CD4-positive, alpha-beta memory T cell (primary cell): ENCODE data around the gene FBXW5. TPM values are rescaled to one million over a fixed set of nuclear protein-coding genes. Genes with fewer than 3 reads are reported as not detected.

ENCODE experiments used
- CTCF ChIA-PET: fragments of 350-600 bp; sonication (Branson Sonifier 250); formaldehyde crosslinking; loops from one replicate; lab custom pipeline; 2021; ENCODE audit warnings: inconsistent platforms; ENCODE audit not compliant: partially characterized antibody; lab: Charles Lee
- POLR2A ChIA-PET: fragments of 350-600 bp; sonication (Branson Sonifier 250); formaldehyde crosslinking; loops from one replicate; lab custom pipeline; 2021; ENCODE audit not compliant: partially characterized antibody; lab: Charles Lee
- DNase-seq, 5 donors: peaks; one replicate each; pipeline versions ENCODE4 v3.0.0 to v3.0.0-alpha.2; 2020 to 2022; ENCODE audit warnings: mixed read lengths in 1 of 5
- H3K27ac ChIP-seq: one replicate; pipeline ENCODE4 v1.7.0; 2013; ENCODE audit warnings: low read depth, low read length
- H3K27me3 ChIP-seq: 2 replicates; pipeline ENCODE4 v1.7.0; 2013; ENCODE audit warnings: mild to moderate bottlenecking, low read length, moderate library complexity; ENCODE audit not compliant: insufficient read depth
- H3K36me3 ChIP-seq: 2 replicates; pipeline ENCODE4 v1.7.0; 2013; ENCODE audit warnings: mild to moderate bottlenecking, low read length, moderate library complexity; ENCODE audit not compliant: insufficient read depth
- H3K4me1 ChIP-seq: 2 replicates; pipeline ENCODE4 v1.7.0; 2013; ENCODE audit warnings: mild to moderate bottlenecking, low read length, moderate library complexity; ENCODE audit not compliant: insufficient read depth
- H3K4me3 ChIP-seq, 2 donors: one replicate each; pipeline ENCODE4 v1.7.0; 2013; ENCODE audit warnings: low read length in 2 of 2, mild to moderate bottlenecking in 1 of 2
- H3K9me3 ChIP-seq, 2 donors: one replicate each; pipeline ENCODE4 v1.7.0; 2013; ENCODE audit warnings: low read length in 2 of 2, control low read depth in 1 of 2; ENCODE audit not compliant: control insufficient read depth in 1 of 2
- H3K27ac Mint-ChIP-seq, 7 donors: one replicate each; pipeline ENCODE4 v1.8.0; 2020 to 2021; ENCODE audit warnings: mixed read lengths in 7 of 7, mild to moderate bottlenecking in 6 of 7, inconsistent platforms in 3 of 7, moderate library complexity in 3 of 7
- H3K27me3 Mint-ChIP-seq, 2 donors: one replicate each; pipeline ENCODE4 v1.8.0; 2020 to 2021; ENCODE audit warnings: mixed read lengths in 2 of 2
- H3K36me3 Mint-ChIP-seq, 2 donors: one replicate each; pipeline ENCODE4 v1.8.0; 2020 to 2021; ENCODE audit warnings: mixed read lengths in 2 of 2, inconsistent platforms in 1 of 2, mild to moderate bottlenecking in 1 of 2
- H3K4me1 Mint-ChIP-seq, 4 donors: one replicate each; pipeline ENCODE4 v1.8.0; 2020 to 2021; ENCODE audit warnings: mixed read lengths in 4 of 4, mild to moderate bottlenecking in 1 of 4
- H3K4me3 Mint-ChIP-seq, 8 donors: one replicate each; pipeline ENCODE4 v1.8.0; 2020 to 2021; ENCODE audit warnings: mixed read lengths in 8 of 8, mild to moderate bottlenecking in 7 of 8, moderate library complexity in 6 of 8, inconsistent platforms in 3 of 8
- H3K9me3 Mint-ChIP-seq, 8 donors: one replicate each; pipeline ENCODE4 v1.8.0; 2020 to 2021; ENCODE audit warnings: mixed read lengths in 8 of 8, mild to moderate bottlenecking in 5 of 8, inconsistent platforms in 3 of 8, moderate library complexity in 1 of 8
- intact Hi-C: fragments of 100-400 bp; cut with micrococcal nuclease; formaldehyde crosslinking; loops from one replicate; pipeline ENCODE4 v1.15.1; 2023
- polyA plus RNA-seq, 2 donors: library from polyadenylated mRNA; unstranded; fragments of 300-500 nt; fragmentation: Illumina TruSeq; gene quantifications; one replicate each; pipeline ENCODE4 v1.2.3, GENCODE V29; 2021
- total RNA-seq, 2 experiments: library from RNA; stranded (reverse); gene quantifications; one replicate each; pipeline ENCODE4 v1.2.3, GENCODE V29; 2021

Gene FBXW5
- total and polyA plus RNA-seq, 4 experiments from 2014 or later = 98.6 to 160 (median 122) TPM

- no peak for DNase-seq
- H3K4me3 ChIP-seq = no peak overlapping the region
- H3K4me1 ChIP-seq = no peaks in the 10 kb centered on the region
- Mint-ChIP-seq H3K9me3 (no peaks in the 10 kb centered on the region), H3K27ac (peak overlapping the region in 3 of 7 donors; percentile 74 to 84 (median 79)), H3K27me3 (no peaks in the 10 kb centered on the region), H3K4me3 (no peak overlapping the region), H3K4me1 (peaks cover 13 to 39% (median 15%) of the 10 kb centered on the region in 4 donors), H3K36me3 (peaks cover 19 to 34% of the 10 kb centered on the region in 2 donors)
- H3K9me3 ChIP-seq = no peaks in the 10 kb centered on the region
- no peak overlapping the region for H3K27ac ChIP-seq
- CTCF ChIA-PET = interaction anchor here (0.9 kb wide), 1 partner anchor 52 kb away, joined by 3 read pairs; no protein-coding TSS in a partner anchor
- H3K27me3 ChIP-seq = no peaks in the 10 kb centered on the region
- intact Hi-C loops = no loop called here
- POLR2A ChIA-PET = no interaction called here
- peaks cover 16% of the 10 kb centered on the region for H3K36me3 ChIP-seq
Measured at GRCh38 chr9:136896027-136896426, 48.5 kb downstream of the FBXW5 start.

GRCh38 chr9:136890661-136891060 is 53.9 kb downstream of the FBXW5 start:
- intact Hi-C loops = no loop called here
- Histone ChIP-seq H3K36me3 (peaks cover 13% of the 10 kb centered on the region), H3K27me3 (no peaks in the 10 kb centered on the region), H3K9me3 (no peaks in the 10 kb centered on the region), H3K4me1 (peaks cover 18% of the 10 kb centered on the region), H3K4me3 (no peak overlapping the region), H3K27ac (no peak overlapping the region)
- Mint-ChIP-seq H3K4me1 (peaks cover 20 to 56% (median 23%) of the 10 kb centered on the region in 4 donors), H3K27me3 (no peaks in the 10 kb centered on the region), H3K36me3 (peaks cover 6 to 13% of the 10 kb centered on the region in 2 donors), H3K27ac (peak overlapping the region in 1 of 7 donors; percentile 60), H3K9me3 (no peaks in the 10 kb centered on the region), H3K4me3 (no peak overlapping the region)
- no peak for DNase-seq
- ChIA-PET POLR2A (interaction anchor here (1.2 kb wide), 1 partner anchor 9 kb away, joined by 3 read pairs; no protein-coding TSS in a partner anchor), CTCF (interaction anchor here (1.0 to 1.4 kb wide), 2 partner anchors 9 to 139 kb away, joined by 3 read pairs; no protein-coding TSS in a partner anchor)

Other genes with a start within 250 kb of the FBXW5 start
Only the 30 nearest of the 32 such genes appear.
- not detected for gene DIPK1B, start 232.2 kb downstream of the FBXW5 start, total RNA-seq
- not detected for gene DIPK1B, start 232.2 kb downstream of the FBXW5 start, polyA plus RNA-seq
- 1 to 10 TPM in 1 of 2 experiments, under 1 TPM in 1; 0.90 to 1.3 TPM for gene LCN10, start 201.8 kb downstream of the FBXW5 start, total RNA-seq
- under 1 TPM; 0.22 to 0.50 TPM for gene LCN10, start 201.8 kb downstream of the FBXW5 start, polyA plus RNA-seq
- not detected for gene LCN6, start 196.2 kb downstream of the FBXW5 start, total RNA-seq
- gene LCN6, start 196.2 kb downstream of the FBXW5 start, polyA plus RNA-seq = not detected
- not detected for gene LCN8, start 186.5 kb downstream of the FBXW5 start, total RNA-seq
- gene LCN8, start 186.5 kb downstream of the FBXW5 start, polyA plus RNA-seq = under 1 TPM in 1 of 2 donors, not detected in 1; 0.62 TPM
- gene LCN15, start 180.2 kb downstream of the FBXW5 start, total RNA-seq = not detected
- not detected for gene LCN15, start 180.2 kb downstream of the FBXW5 start, polyA plus RNA-seq
- 10 to 100 TPM; 51.1 to 53.4 TPM for gene TMEM141, start 153.4 kb downstream of the FBXW5 start, total RNA-seq
- gene TMEM141, start 153.4 kb downstream of the FBXW5 start, polyA plus RNA-seq = 10 to 100 TPM; 34.3 to 38.4 TPM
- 1 to 10 TPM; 2.3 to 2.5 TPM for gene CCDC183, start 148.4 kb downstream of the FBXW5 start, total RNA-seq
- under 1 TPM; 0.64 to 0.90 TPM for gene CCDC183, start 148.4 kb downstream of the FBXW5 start, polyA plus RNA-seq
- 10 to 100 TPM; 65.1 to 70.9 TPM for gene RABL6, start 136.8 kb downstream of the FBXW5 start, total RNA-seq
- gene RABL6, start 136.8 kb downstream of the FBXW5 start, polyA plus RNA-seq = 10 to 100 TPM in 1 of 2 donors, 1 to 10 TPM in 1; 5.1 to 18.2 TPM
- gene AJM1, start 102.3 kb downstream of the FBXW5 start, total RNA-seq = 1 to 10 TPM; 2.4 to 2.8 TPM
- gene AJM1, start 102.3 kb downstream of the FBXW5 start, polyA plus RNA-seq = under 1 TPM in 1 of 2 donors, not detected in 1; 0.05 TPM
- 10 to 100 TPM; 41.3 to 42.6 TPM for gene PHPT1, start 95.3 kb downstream of the FBXW5 start, total RNA-seq
- 10 to 100 TPM; 88.4 to 94.0 TPM for gene PHPT1, start 95.3 kb downstream of the FBXW5 start, polyA plus RNA-seq
- 10 to 100 TPM in 1 of 2 experiments, 1 to 10 TPM in 1; 9.3 to 11.7 TPM for gene MAMDC4, start 92.4 kb downstream of the FBXW5 start, total RNA-seq
- not detected for gene MAMDC4, start 92.4 kb downstream of the FBXW5 start, polyA plus RNA-seq
- gene EDF1, start 78.4 kb downstream of the FBXW5 start, total RNA-seq = 100 to 1,000 TPM; 284 to 298 TPM
- 100 to 1,000 TPM; 273 to 357 TPM for gene EDF1, start 78.4 kb downstream of the FBXW5 start, polyA plus RNA-seq
- 10 to 100 TPM; 40.2 to 43.2 TPM for gene TRAF2, start 58.2 kb downstream of the FBXW5 start, total RNA-seq
- 10 to 100 TPM; 11.1 to 25.2 TPM for gene TRAF2, start 58.2 kb downstream of the FBXW5 start, polyA plus RNA-seq
- gene C8G, start 505 bp upstream of the FBXW5 start, total RNA-seq = 1 to 10 TPM; 2.2 TPM
- under 1 TPM in 1 of 2 donors, not detected in 1; 0.60 TPM for gene C8G, start 505 bp upstream of the FBXW5 start, polyA plus RNA-seq
- 1 to 10 TPM in 1 of 2 experiments, under 1 TPM in 1; 0.72 to 1.4 TPM for gene LCN12, start 7.5 kb upstream of the FBXW5 start, total RNA-seq
- not detected for gene LCN12, start 7.5 kb upstream of the FBXW5 start, polyA plus RNA-seq
- gene PTGDS, start 32.8 kb upstream of the FBXW5 start, total RNA-seq = 1 to 10 TPM; 4.8 to 5.1 TPM
- gene PTGDS, start 32.8 kb upstream of the FBXW5 start, polyA plus RNA-seq = 1 to 10 TPM; 1.7 to 3.8 TPM
- under 1 TPM; 0.14 to 0.17 TPM for gene LCNL1, start 38.3 kb upstream of the FBXW5 start, total RNA-seq
- not detected for gene LCNL1, start 38.3 kb upstream of the FBXW5 start, polyA plus RNA-seq
- 100 to 1,000 TPM in 1 of 2 experiments, 10 to 100 TPM in 1; 94.2 to 101 TPM for gene PAXX, start 47.7 kb upstream of the FBXW5 start, total RNA-seq
- 100 to 1,000 TPM in 1 of 2 donors, 10 to 100 TPM in 1; 76.0 to 103 TPM for gene PAXX, start 47.7 kb upstream of the FBXW5 start, polyA plus RNA-seq
- 1 to 10 TPM; 3.1 to 3.7 TPM for gene CLIC3, start 51.8 kb upstream of the FBXW5 start, total RNA-seq
- 1 to 10 TPM; 5.0 to 7.8 TPM for gene CLIC3, start 51.8 kb upstream of the FBXW5 start, polyA plus RNA-seq
- gene ABCA2, start 83.5 kb upstream of the FBXW5 start, total RNA-seq = 10 to 100 TPM; 63.8 to 68.6 TPM
- gene ABCA2, start 83.5 kb upstream of the FBXW5 start, polyA plus RNA-seq = 10 to 100 TPM in 1 of 2 donors, 1 to 10 TPM in 1; 2.6 to 10.8 TPM
- 1 to 10 TPM; 3.4 to 4.6 TPM for gene FUT7, start 87.3 kb upstream of the FBXW5 start, total RNA-seq
- gene FUT7, start 87.3 kb upstream of the FBXW5 start, polyA plus RNA-seq = 10 to 100 TPM; 22.6 to 43.8 TPM
- gene NPDC1, start 101.4 kb upstream of the FBXW5 start, total RNA-seq = 10 to 100 TPM; 20.7 to 21.4 TPM
- gene NPDC1, start 101.4 kb upstream of the FBXW5 start, polyA plus RNA-seq = 10 to 100 TPM; 22.8 to 32.2 TPM
- gene ENTPD2, start 109.3 kb upstream of the FBXW5 start, total RNA-seq = not detected
- not detected for gene ENTPD2, start 109.3 kb upstream of the FBXW5 start, polyA plus RNA-seq
- gene SAPCD2, start 125.8 kb upstream of the FBXW5 start, total RNA-seq = under 1 TPM; 0.09 to 0.11 TPM
- under 1 TPM; 0.10 to 0.15 TPM for gene SAPCD2, start 125.8 kb upstream of the FBXW5 start, polyA plus RNA-seq
- gene UAP1L1, start 132.8 kb upstream of the FBXW5 start, total RNA-seq = 10 to 100 TPM; 10.6 to 12.5 TPM
- 1 to 10 TPM in 1 of 2 donors, under 1 TPM in 1; 0.81 to 2.9 TPM for gene UAP1L1, start 132.8 kb upstream of the FBXW5 start, polyA plus RNA-seq
- gene MAN1B1, start 142.2 kb upstream of the FBXW5 start, total RNA-seq = 10 to 100 TPM; 63.3 to 71.0 TPM
- gene MAN1B1, start 142.2 kb upstream of the FBXW5 start, polyA plus RNA-seq = 10 to 100 TPM; 35.4 to 37.5 TPM
- gene DPP7, start 170.0 kb upstream of the FBXW5 start, total RNA-seq = 100 to 1,000 TPM; 357 to 362 TPM
- 100 to 1,000 TPM; 135 to 206 TPM for gene DPP7, start 170.0 kb upstream of the FBXW5 start, polyA plus RNA-seq
- not detected for gene GRIN1, start 194.4 kb upstream of the FBXW5 start, total RNA-seq
- gene GRIN1, start 194.4 kb upstream of the FBXW5 start, polyA plus RNA-seq = not detected
- gene LRRC26, start 225.3 kb upstream of the FBXW5 start, total RNA-seq = not detected
- gene LRRC26, start 225.3 kb upstream of the FBXW5 start, polyA plus RNA-seq = not detected
- not detected for gene TMEM210, start 227.3 kb upstream of the FBXW5 start, total RNA-seq
- gene TMEM210, start 227.3 kb upstream of the FBXW5 start, polyA plus RNA-seq = not detected